Measurements from ENCODE around the gene RHBDD3.
A peak's percentile ranks its signal among the peaks of the same experiment; 100 is the strongest.
"Not testable (repeated sequence)": the region's sequence is repeated elsewhere in the genome, so short reads cannot be mapped to it uniquely, and the experiment has no call there.

Gene RHBDD3

GRCh38 chr22:29251265-29251664, 16.5 kb downstream of the RHBDD3 start:
- DNase-seq (ENCODE audit: low spot score), result no peak
- in situ Hi-C loops (cut with MboI; ENCODE audit: low sequenced_read_pairs, unreplicated experiment), result no loop called here
- TF ChIP-seq, protein P1, sequence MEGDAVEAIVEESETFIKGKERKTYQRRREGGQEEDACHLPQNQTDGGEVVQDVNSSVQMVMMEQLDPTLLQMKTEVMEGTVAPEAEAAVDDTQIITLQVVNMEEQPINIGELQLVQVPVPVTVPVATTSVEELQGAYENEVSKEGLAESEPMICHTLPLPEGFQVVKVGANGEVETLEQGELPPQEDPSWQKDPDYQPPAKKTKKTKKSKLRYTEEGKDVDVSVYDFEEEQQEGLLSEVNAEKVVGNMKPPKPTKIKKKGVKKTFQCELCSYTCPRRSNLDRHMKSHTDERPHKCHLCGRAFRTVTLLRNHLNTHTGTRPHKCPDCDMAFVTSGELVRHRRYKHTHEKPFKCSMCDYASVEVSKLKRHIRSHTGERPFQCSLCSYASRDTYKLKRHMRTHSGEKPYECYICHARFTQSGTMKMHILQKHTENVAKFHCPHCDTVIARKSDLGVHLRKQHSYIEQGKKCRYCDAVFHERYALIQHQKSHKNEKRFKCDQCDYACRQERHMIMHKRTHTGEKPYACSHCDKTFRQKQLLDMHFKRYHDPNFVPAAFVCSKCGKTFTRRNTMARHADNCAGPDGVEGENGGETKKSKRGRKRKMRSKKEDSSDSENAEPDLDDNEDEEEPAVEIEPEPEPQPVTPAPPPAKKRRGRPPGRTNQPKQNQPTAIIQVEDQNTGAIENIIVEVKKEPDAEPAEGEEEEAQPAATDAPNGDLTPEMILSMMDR (IDR thresholded peaks at IDR 0.05; ENCODE audit: borderline replicate concordance, control extremely low read depth, extremely low read depth, insufficient read depth, missing control alignments), result no peak

DNA sequence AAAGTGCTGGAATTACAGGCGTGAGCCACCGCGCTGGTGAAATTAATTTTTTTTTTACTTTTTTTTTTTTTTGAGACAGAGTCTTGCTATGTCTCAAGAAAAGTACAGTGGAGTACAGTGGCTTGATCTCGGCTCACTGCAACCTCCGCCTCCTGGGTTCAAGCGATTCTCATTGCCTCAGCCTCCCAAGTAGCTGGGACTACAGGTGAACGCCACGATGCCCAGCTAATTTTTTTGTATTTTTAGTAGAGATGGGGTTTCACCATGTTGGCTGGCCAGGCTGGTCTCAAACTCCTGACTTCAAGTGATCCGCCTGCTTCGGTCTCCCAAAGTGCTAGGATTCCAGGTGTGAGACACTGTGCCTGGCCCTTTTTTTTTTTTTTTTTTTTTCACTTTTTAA, 19.9 kb downstream of the RHBDD3 start:
- in situ Hi-C loops (cut with MboI; ENCODE audit: low sequenced_read_pairs, unreplicated experiment), result loop anchor here (10.0 to 25.0 kb wide), 2 partner anchors 93 to 386 kb away; no protein-coding TSS in a partner anchor
- not testable (repeated sequence) for DNase-seq (ENCODE audit: low spot score)

GRCh38 chr22:29245626-29246385, 22.0 kb downstream of the RHBDD3 start:
- TF ChIP-seq, protein P1 (IDR thresholded peaks at IDR 0.05; ENCODE audit: borderline replicate concordance, control extremely low read depth, extremely low read depth, insufficient read depth, missing control alignments), result peak; percentile 97
- in situ Hi-C loops (cut with MboI; ENCODE audit: low sequenced_read_pairs, unreplicated experiment), result loop anchor here (10.0 to 25.0 kb wide), 2 partner anchors 91 to 384 kb away; no protein-coding TSS in a partner anchor
- DNase-seq (ENCODE audit: low spot score), result peak; percentile 87

DNA sequence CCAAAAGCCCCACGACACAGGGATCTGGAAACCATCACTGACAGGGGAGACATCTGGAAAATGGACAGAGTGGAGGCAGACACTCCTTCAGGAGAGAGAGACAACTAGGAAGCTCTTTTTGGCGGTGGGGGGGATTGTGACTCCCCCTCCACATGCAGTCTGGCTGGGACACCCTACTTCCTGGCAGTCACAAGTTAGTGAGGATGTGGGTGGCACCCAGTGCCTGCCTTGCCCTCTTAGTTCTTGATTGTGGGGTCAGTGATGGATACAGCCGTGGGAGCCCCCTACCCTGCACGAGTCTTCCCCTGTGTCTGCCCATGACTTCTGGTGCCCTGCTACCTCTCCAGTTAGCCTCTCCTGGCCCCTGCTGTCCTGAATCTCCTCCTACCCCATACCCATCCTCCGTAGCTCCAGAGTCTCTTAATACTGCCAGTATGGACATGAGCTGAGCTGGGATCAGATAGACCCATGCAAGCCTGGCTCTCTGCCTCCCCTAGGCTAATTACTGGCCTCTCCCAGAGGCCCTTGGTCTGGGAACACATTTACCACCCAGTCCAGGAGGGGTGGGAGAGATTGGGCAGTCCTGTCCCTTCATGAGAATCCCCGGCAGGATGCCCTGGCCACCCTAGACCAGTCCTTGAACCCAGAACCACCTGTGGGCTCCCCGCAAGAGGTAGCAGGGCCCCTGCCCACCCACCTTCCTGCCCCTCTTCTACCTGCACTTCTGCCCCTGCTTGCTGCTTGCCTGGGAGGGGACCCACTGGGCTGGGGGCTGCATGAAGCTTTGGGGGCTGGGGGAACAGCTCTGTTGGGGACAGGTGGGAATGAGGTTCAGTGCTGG, 22.8 kb downstream of the RHBDD3 start:
- DNase-seq (ENCODE audit: low spot score), result no peak
- TF ChIP-seq, protein P1 (IDR thresholded peaks at IDR 0.05; ENCODE audit: borderline replicate concordance, control extremely low read depth, extremely low read depth, insufficient read depth, missing control alignments), result no peak
- in situ Hi-C loops (cut with MboI; ENCODE audit: low sequenced_read_pairs, unreplicated experiment), result loop anchor here (10.0 to 25.0 kb wide), 2 partner anchors 90 to 383 kb away; no protein-coding TSS in a partner anchor

DNA sequence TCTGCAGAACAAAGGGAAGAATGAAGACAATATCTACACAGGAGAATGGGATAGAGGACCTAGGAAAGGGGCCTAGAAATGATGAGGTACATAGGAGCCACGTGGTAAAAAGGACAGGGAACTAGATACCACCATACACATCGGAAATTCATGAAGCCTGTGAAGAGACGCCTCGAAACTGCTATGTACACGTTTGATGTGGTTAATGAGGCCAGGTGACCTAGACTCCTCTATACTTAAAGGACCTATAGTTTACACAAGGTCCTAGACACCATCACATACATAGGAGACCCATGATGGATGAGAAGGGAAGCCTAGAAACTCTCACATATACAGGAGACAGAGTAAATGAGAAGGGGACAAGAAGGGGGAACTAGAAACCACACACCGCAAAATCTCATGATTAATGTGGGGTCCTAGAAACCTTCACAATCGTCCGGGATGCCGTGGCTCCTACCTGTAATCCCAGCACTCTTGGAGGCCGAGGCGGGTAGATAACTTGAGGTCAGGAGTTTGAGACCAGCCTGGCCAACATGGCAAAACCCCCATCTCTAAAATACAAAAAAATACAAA, 23.8 kb downstream of the RHBDD3 start:
- no peak for DNase-seq (ENCODE audit: low spot score)
- TF ChIP-seq, protein P1 (IDR thresholded peaks at IDR 0.05; ENCODE audit: borderline replicate concordance, control extremely low read depth, extremely low read depth, insufficient read depth, missing control alignments), result no peak
- in situ Hi-C loops (cut with MboI; ENCODE audit: low sequenced_read_pairs, unreplicated experiment), result loop anchor here (10.0 to 25.0 kb wide), 2 partner anchors 89 to 382 kb away; no protein-coding TSS in a partner anchor

- in situ Hi-C loops (cut with MboI; ENCODE audit: low sequenced_read_pairs, unreplicated experiment), result loop anchor here (10.0 to 25.0 kb wide), 2 partner anchors 86 to 378 kb away; no protein-coding TSS in a partner anchor
- DNase-seq (ENCODE audit: low spot score), result not testable (repeated sequence)
These were observed 27.3 kb downstream of the RHBDD3 start for GRCh38 chr22:29240481-29240880.

GRCh38 chr22:29233277-29233877, 34.4 kb downstream of the RHBDD3 start:
- in situ Hi-C loops (cut with MboI; ENCODE audit: low sequenced_read_pairs, unreplicated experiment), result loop anchor here (25.0 kb wide), 1 partner anchor 371 kb away; no protein-coding TSS in a partner anchor
- TF ChIP-seq, protein P1 (IDR thresholded peaks at IDR 0.05; ENCODE audit: borderline replicate concordance, control extremely low read depth, extremely low read depth, insufficient read depth, missing control alignments), result no peak
- no peak for DNase-seq (ENCODE audit: low spot score)

Measured in GM13976 (cell line).